ENCODE data around the gene LMX1B. TPM values are rescaled to one million over a fixed set of nuclear protein-coding genes. Genes with fewer than 3 reads are reported as not detected.

The LMX1B gene
- total and polyA plus RNA-seq, 8 donors: 0.20 TPM; not detected in 7

DNA sequence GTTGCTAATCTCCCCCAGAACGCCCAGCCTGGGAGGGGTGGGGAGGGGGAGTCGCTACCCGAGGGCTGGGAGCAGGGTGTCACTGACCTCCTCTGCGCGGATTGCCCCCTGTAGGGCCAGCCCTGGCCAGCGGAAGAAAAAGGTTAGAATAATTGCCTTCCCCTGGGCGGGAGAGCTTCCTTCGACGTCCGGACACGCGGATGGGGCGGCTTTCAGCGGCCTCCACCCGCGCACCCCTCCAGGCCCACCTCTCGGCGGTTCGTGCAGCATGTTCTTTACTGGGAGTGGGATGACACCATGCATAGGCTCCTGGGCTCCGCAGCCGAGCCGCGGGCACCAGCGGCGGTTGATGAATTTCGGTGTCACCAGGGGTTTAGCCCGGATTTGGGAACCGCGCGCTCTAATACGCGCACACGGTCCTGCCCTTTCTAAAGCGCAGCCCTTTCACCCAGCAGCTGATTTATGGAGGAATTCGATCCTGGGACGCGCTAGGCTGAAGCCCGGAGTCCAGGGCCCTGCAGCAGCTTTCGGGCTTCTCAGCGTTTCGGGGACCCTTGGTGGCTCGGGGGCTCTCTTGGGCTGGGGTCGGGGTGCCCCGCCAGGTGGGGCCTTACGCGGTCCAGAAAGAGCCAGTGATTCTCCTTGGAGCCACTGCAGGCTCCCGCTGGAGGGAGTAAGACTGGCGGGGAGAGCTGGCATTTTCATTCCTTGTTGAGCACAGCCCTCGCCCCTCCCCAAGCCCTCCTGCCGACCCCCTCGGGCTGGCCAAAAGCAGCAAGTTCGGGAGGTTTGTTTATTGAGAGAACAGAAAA, 10.1 kb downstream of the LMX1B start:
- DNase-seq: no peak
- H3K4me1 ChIP-seq: peaks cover 17 to 39% (median 34%) of the 10 kb centered on the region in 4 donors
- no peak overlapping the region for H3K4me3 ChIP-seq
- no peaks in the 10 kb centered on the region for H3K36me3 ChIP-seq
- H3K27me3 ChIP-seq: peaks cover 37 to 100% (median 98%) of the 10 kb centered on the region in 3 donors
- 8 to 17% (median 13%) methylated on average over 20 to 52 of the region's 52 CpGs for WGBS, 5 donors
- H3K9me3 ChIP-seq: no peaks in the 10 kb centered on the region
- no peak overlapping the region for H3K27ac ChIP-seq
- intact Hi-C loops (cut with DNase I; ENCODE audit: low total_unique reads): no loop called here
- TF ChIP-seq, protein P1, sequence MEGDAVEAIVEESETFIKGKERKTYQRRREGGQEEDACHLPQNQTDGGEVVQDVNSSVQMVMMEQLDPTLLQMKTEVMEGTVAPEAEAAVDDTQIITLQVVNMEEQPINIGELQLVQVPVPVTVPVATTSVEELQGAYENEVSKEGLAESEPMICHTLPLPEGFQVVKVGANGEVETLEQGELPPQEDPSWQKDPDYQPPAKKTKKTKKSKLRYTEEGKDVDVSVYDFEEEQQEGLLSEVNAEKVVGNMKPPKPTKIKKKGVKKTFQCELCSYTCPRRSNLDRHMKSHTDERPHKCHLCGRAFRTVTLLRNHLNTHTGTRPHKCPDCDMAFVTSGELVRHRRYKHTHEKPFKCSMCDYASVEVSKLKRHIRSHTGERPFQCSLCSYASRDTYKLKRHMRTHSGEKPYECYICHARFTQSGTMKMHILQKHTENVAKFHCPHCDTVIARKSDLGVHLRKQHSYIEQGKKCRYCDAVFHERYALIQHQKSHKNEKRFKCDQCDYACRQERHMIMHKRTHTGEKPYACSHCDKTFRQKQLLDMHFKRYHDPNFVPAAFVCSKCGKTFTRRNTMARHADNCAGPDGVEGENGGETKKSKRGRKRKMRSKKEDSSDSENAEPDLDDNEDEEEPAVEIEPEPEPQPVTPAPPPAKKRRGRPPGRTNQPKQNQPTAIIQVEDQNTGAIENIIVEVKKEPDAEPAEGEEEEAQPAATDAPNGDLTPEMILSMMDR (IDR thresholded peaks at IDR 0.05): no peak
- no peak for TF ChIP-seq POLR2A (IDR thresholded peaks at IDR 0.05)
- no peak for TF ChIP-seq POLR2AphosphoS5 (IDR thresholded peaks at IDR 0.05)
- no peak for TF ChIP-seq EP300 (IDR thresholded peaks at IDR 0.05)

DNA sequence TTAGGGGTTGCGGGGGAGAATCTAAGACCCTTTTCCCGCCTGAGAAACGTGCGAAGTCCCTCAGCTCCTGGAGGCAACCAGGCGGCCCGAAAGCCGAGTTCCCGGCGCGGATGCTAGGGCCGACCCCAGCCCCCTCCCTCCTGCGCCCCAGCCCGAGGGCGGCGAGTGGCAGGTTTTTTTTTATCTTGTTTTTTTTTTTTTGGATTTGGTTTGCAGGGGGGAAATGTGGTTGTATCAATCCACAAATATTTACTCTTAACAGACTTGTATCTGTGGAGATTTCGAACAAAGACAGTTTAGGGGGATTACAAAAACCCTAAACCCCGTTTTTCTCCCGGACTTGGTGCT, 10.7 kb downstream of the LMX1B start:
- TF ChIP-seq, protein P1 (IDR thresholded peaks at IDR 0.05): no peak
- Histone ChIP-seq H3K27ac (no peak overlapping the region), H3K4me1 (peaks cover 17 to 34% (median 33%) of the 10 kb centered on the region in 4 donors), H3K9me3 (no peaks in the 10 kb centered on the region), H3K27me3 (peaks cover 37 to 100% (median 98%) of the 10 kb centered on the region in 3 donors), H3K36me3 (no peaks in the 10 kb centered on the region), H3K4me3 (no peak overlapping the region)
- 8 to 13% (median 10%) methylated on average over 18 of the region's 18 CpGs for WGBS, 5 donors
- intact Hi-C loops (cut with DNase I; ENCODE audit: low total_unique reads): no loop called here
- no peak for DNase-seq

DNA sequence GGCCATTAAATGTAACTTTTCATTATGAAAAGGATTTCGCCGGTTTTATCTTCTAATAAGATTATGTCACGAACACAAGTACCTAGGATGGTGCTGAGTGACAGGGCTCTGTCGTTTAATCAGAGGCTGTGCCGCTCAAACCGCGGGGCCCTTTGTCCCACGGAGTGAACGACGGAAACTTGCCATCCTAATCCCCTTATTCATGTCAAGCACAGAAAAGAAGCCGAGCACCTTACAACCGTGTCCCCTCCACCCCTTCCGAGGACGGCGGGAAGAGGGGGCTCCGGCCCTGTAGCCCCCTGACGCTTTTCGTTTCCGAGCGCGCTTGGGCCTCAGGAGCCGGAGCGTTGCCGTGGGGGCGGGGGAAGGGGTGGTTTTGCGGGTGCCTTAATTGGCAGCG, 11.2 kb downstream of the LMX1B start:
- DNase-seq: no peak
- TF ChIP-seq POLR2A (IDR thresholded peaks at IDR 0.05) (no peak), POLR2AphosphoS5 (IDR thresholded peaks at IDR 0.05) (no peak), EP300 (IDR thresholded peaks at IDR 0.05) (no peak)
- TF ChIP-seq, protein P1 (IDR thresholded peaks at IDR 0.05): no peak
- WGBS, 5 donors: 9 to 15% (median 11%) methylated on average over 17 to 27 of the region's 27 CpGs
- intact Hi-C loops (cut with DNase I; ENCODE audit: low total_unique reads): no loop called here
- Histone ChIP-seq H3K9me3 (no peaks in the 10 kb centered on the region), H3K36me3 (no peaks in the 10 kb centered on the region), H3K4me3 (peak overlapping the region in 1 of 4 donors; percentile 62), H3K27ac (no peak overlapping the region), H3K27me3 (peaks cover 37 to 100% (median 97%) of the 10 kb centered on the region in 3 donors), H3K4me1 (peaks cover 17 to 34% (median 33%) of the 10 kb centered on the region in 4 donors)

DNA sequence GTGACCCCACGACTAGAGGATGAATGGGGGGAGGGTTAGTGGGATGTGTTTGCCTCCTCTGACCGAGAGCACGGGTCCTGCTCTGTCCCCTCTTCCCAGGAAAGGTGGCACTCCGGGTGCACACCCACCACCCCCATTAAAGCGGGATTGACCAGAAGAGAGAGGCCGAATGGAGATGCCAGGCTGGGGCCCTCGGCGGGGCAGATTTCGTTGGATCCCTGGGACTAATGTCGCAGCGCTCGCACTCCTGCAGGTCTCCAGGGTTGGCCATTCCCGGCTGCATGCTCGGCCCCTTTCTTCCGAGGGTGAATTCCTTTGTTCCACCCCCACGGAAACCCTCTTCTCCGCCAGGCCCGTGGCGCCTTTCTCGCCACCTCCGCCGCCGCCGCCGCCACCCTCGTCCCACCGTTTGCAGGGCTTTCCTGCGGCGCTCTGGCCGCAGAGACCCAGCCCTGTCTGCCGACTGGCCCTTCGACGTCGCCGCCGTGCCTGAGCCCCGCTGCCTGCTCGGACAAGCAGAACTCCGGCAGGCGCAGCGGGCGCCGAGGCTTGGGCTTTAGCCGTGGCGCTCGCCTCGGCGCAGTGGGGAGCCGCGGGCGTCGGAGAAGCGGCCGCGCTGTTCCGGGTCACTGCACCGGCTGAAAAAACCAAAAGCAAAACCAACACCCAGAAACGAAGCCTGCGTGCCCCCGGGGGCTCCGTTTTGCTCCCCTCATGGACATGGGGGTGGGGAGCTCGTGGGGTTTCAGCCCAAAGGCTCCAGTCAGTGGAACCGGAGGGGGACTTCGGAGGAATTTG, 11.8 kb downstream of the LMX1B start:
- Histone ChIP-seq H3K4me1 (peaks cover 17 to 34% (median 33%) of the 10 kb centered on the region in 4 donors), H3K36me3 (no peaks in the 10 kb centered on the region), H3K4me3 (peak overlapping the region; percentile 28 to 62 (median 34)), H3K9me3 (no peaks in the 10 kb centered on the region), H3K27ac (no peak overlapping the region), H3K27me3 (peaks cover 37 to 100% (median 96%) of the 10 kb centered on the region in 3 donors)
- WGBS, 5 donors: 4 to 10% (median 6%) methylated on average over 23 to 64 of the region's 64 CpGs
- peak in 1 of 2 donors; percentile 46 for DNase-seq
- TF ChIP-seq POLR2A (IDR thresholded peaks at IDR 0.05): no peak
- TF ChIP-seq, protein P1 (IDR thresholded peaks at IDR 0.05): no peak
- no peak for TF ChIP-seq POLR2AphosphoS5 (IDR thresholded peaks at IDR 0.05)
- intact Hi-C loops (cut with DNase I; ENCODE audit: low total_unique reads): no loop called here

All from stomach (tissue), 9 donors.